Erythroblast (primary cell): ENCODE results near the gene TMEM164.

Experiments
- GATA1 ChIP-seq: IDR thresholded peaks from 2 replicates; pipeline ENCODE4 v1.6.1; 2011; ENCODE audit warnings: low read depth, mild to moderate bottlenecking, control low read depth, low read length, moderate library complexity
- POLR2A ChIP-seq: IDR thresholded peaks from 2 replicates; pipeline ENCODE4 v1.6.1; 2011; ENCODE audit warnings: mild to moderate bottlenecking, low read length

- TF ChIP-seq POLR2A (no peak), GATA1 (no peak)
These were observed 158.4 kb downstream of the TMEM164 start for GRCh38 chrX:110161361-110161686.
